Measurements from ENCODE around the gene FBLN2. TPM values are rescaled to one million over a fixed set of nuclear protein-coding genes. Genes with fewer than 3 reads are reported as not detected.
"Not testable (repeated sequence)": the region's sequence is repeated elsewhere in the genome, so short reads cannot be mapped to it uniquely, and the experiment has no call there.

Gene FBLN2
- total RNA-seq, 2 donors from 2014 or later: 10.5 to 24.1 TPM

DNA sequence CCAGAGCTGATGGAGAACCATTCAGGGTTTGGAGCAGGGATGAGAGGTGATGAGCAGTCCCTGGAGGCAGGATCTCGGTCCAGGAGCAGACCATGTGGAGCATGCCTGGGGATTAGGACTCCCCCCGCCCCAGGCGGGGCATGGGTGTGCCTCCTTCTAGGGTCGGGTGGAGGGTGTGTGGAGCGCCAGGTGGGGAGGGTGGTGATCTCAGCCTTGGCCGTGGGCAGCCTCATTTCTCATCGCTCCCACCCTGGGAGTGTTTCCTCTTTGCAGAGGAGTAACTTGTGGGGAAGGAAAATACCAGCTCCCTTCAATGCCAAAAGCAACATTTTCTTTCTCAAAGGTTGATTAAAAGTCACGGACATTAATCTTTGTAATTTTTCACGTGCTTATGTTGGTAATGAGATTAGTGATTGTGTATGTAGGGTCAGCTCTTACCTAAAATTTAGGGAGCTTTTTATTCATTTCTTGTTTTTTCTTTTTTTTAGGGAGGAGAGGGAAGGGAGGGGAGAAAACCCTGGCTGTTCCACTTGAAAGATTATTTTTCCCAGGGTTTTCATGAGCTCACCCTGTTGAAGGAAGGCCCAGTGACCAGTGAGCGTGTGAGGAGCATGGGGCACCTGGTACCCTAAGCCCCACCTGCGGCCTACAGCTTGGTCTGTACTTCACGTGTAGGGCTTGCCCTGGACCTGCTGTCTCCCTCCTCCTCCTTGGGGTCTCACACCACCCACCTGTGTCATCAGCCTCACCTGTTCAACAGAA lies 11.0 kb downstream of the FBLN2 start:
- intact Hi-C loops (cut with DNase I): no loop called here
- H3K36me3 ChIP-seq: no peaks in the 10 kb centered on the region
- H3K4me1 ChIP-seq: no peaks in the 10 kb centered on the region
- no peak overlapping the region for H3K27ac ChIP-seq
- DNase-seq: no peak
- TF ChIP-seq, protein P1, sequence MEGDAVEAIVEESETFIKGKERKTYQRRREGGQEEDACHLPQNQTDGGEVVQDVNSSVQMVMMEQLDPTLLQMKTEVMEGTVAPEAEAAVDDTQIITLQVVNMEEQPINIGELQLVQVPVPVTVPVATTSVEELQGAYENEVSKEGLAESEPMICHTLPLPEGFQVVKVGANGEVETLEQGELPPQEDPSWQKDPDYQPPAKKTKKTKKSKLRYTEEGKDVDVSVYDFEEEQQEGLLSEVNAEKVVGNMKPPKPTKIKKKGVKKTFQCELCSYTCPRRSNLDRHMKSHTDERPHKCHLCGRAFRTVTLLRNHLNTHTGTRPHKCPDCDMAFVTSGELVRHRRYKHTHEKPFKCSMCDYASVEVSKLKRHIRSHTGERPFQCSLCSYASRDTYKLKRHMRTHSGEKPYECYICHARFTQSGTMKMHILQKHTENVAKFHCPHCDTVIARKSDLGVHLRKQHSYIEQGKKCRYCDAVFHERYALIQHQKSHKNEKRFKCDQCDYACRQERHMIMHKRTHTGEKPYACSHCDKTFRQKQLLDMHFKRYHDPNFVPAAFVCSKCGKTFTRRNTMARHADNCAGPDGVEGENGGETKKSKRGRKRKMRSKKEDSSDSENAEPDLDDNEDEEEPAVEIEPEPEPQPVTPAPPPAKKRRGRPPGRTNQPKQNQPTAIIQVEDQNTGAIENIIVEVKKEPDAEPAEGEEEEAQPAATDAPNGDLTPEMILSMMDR (IDR thresholded peaks at IDR 0.05): no peak
- no peak overlapping the region for H3K4me3 ChIP-seq
- H3K9ac ChIP-seq (ENCODE audit: low read depth in 2 of 2, low read length in 2 of 2): no peak overlapping the region
- H3K9me3 ChIP-seq: no peaks in the 10 kb centered on the region
- H3K27me3 ChIP-seq: no peaks in the 10 kb centered on the region

DNA sequence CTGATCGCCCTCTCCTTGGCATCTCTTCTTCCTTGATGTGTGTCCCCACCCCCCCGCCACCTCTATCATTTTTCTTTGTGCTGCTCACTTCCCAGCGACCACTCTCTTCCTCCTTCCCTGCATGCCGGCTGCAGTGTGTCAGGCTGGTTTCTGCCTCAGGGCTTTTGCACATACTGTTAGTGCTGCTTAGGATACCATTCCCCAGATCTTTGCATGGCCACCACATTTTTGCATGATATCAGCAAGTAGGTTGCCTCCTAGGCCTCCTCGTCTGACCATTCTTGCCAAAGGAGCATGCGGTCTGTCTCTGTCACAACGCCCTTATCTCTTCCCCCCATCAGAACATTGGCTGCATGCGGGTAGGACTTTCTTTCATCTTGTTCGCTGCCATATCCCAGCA lies 12.5 kb downstream of the FBLN2 start:
- TF ChIP-seq, protein P1 (IDR thresholded peaks at IDR 0.05): no peak
- no peaks in the 10 kb centered on the region for H3K27me3 ChIP-seq
- no peaks in the 10 kb centered on the region for H3K4me1 ChIP-seq
- H3K9ac ChIP-seq (ENCODE audit: low read depth in 2 of 2, low read length in 2 of 2): no peak overlapping the region
- no peaks in the 10 kb centered on the region for H3K9me3 ChIP-seq
- intact Hi-C loops (cut with DNase I): no loop called here
- H3K4me3 ChIP-seq: no peak overlapping the region
- H3K36me3 ChIP-seq: no peaks in the 10 kb centered on the region
- no peak overlapping the region for H3K27ac ChIP-seq
- no peak for DNase-seq

DNA sequence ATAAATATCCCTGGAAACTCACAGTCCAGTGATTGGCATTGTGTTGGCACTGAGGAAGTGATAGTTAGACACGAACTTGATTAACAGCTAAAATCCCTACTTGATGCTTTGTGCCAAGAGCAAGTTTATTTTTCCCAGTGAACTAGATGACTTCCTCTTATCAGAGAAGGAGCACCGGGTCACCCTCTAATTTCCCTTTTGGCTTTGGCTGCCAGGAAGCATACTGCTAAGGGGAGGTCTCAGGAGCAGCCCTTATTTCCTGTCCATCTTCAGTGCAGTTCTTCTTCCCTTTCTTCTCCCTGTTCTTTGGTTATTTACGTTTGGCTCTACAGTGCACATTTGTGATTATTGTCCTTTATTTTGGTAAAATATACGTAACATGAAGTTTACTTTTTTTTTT lies 13.0 kb downstream of the FBLN2 start:
- H3K9me3 ChIP-seq: no peaks in the 10 kb centered on the region
- no peaks in the 10 kb centered on the region for H3K36me3 ChIP-seq
- H3K27ac ChIP-seq: no peak overlapping the region
- no peak for DNase-seq
- TF ChIP-seq, protein P1 (IDR thresholded peaks at IDR 0.05): no peak
- no peak overlapping the region for H3K9ac ChIP-seq (ENCODE audit: low read depth in 2 of 2, low read length in 2 of 2)
- intact Hi-C loops (cut with DNase I): no loop called here
- H3K27me3 ChIP-seq: no peaks in the 10 kb centered on the region
- no peaks in the 10 kb centered on the region for H3K4me1 ChIP-seq
- H3K4me3 ChIP-seq: no peak overlapping the region

DNA sequence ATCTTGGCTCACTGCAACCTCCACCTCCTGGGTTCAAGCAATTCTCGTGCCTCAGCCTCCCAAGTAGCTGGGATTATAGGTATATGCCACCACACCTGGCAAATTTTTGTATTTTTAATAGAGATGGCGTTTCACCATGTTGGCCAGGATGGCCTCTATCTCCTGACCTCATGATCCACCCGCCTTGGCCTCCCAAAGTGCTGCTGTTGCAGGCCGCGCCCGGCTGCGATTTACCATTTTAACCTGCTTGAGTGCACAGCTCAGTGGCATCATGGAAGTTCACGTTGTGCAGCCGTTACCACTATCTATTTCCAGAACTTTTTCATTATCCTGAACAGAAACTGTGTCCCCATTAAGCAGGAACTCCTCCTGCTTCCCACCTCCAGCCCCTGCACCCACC lies 13.5 kb downstream of the FBLN2 start:
- intact Hi-C loops (cut with DNase I): not testable (repeated sequence)

DNA sequence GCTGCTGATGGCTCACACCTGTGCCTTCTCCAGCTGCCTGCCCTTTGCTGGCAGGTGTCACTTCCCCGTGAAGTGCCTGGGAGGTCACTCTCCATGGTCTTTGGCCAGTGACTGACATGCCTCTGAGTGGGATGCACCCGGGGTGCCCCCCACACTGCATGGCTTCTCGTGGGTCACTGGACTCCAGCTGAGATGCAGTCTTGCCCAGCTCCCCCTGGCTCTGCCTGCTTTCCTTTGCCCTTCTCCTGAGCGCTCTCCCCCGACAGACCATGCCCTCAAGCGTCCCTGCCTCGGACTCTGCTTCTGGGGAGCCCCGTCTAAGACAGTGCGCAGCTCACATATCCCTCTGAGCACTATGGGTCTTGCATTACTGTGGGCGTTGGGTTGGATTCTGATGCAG lies 14.4 kb downstream of the FBLN2 start:
- TF ChIP-seq, protein P1 (IDR thresholded peaks at IDR 0.05): no peak
- no peak for DNase-seq
- Histone ChIP-seq H3K27ac (no peak overlapping the region), H3K36me3 (no peaks in the 10 kb centered on the region), H3K4me1 (no peaks in the 10 kb centered on the region), H3K9ac (ENCODE audit: low read depth in 2 of 2, low read length in 2 of 2) (no peak overlapping the region), H3K27me3 (no peaks in the 10 kb centered on the region), H3K4me3 (no peak overlapping the region), H3K9me3 (no peaks in the 10 kb centered on the region)
- intact Hi-C loops (cut with DNase I): no loop called here

More for the DNA sequence above, 13.5 kb downstream of the FBLN2 start:
- DNase-seq; H3K36me3 ChIP-seq; H3K4me1 ChIP-seq; H3K9me3 ChIP-seq; H3K27me3 ChIP-seq; H3K9ac ChIP-seq (ENCODE audit: low read depth in 2 of 2, low read length in 2 of 2); H3K4me3 ChIP-seq; H3K27ac ChIP-seq: not testable (repeated sequence)

DNA sequence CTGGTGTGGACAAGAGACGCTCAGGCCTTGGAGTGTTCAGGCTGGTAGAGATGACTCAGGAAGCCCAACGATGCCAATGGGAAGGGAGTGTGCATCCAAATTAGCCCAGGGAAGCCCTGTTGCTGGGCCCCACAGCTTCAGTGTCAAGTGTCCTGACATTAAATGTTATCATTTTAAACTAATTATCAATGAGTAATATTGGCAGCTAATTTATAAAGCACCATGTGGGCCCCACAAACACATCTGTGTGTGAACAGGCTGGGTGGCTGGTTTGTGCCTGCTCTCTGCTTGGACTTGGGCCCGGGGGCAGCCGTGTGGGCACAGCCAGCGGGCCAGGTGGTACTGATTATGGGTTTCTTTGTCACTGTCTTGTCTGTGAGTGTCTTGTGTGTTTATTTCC lies 15.0 kb downstream of the FBLN2 start:
- TF ChIP-seq, protein P1 (IDR thresholded peaks at IDR 0.05): no peak
- intact Hi-C loops (cut with DNase I): no loop called here
- Histone ChIP-seq H3K4me1 (no peaks in the 10 kb centered on the region), H3K27me3 (no peaks in the 10 kb centered on the region), H3K4me3 (no peak overlapping the region), H3K36me3 (no peaks in the 10 kb centered on the region), H3K9me3 (no peaks in the 10 kb centered on the region), H3K27ac (no peak overlapping the region), H3K9ac (ENCODE audit: low read depth in 2 of 2, low read length in 2 of 2) (no peak overlapping the region)
- no peak for DNase-seq
